Neural cell (in vitro differentiated cells): Measurements from ENCODE around the gene DCAF6. TPM values are rescaled to one million over a fixed set of nuclear protein-coding genes. Genes with fewer than 3 reads are reported as not detected.

Experiments
- H2AFZ ChIP-seq: fragments of 200-600, 300-800 bp; sonication (generic), shearing (Covaris generic); 2 replicates; pipeline ENCODE4 v1.6.0; 2014; ENCODE audit warnings: low read depth, mild to moderate bottlenecking, antibody characterized with exemption, low read length, moderate library complexity
- H3F3A ChIP-seq: fragments of 200-600 bp; shearing (Covaris generic); 2 replicates; pipeline ENCODE4 v1.6.1; 2016; ENCODE audit warnings: mild to moderate bottlenecking, moderate library complexity, mixed read lengths, antibody characterized with exemption, low read length; ENCODE audit not compliant: insufficient read depth, poor library complexity, severe bottlenecking
- H3K27ac ChIP-seq: fragments of 200-600, 300-800 bp; sonication (generic), shearing (Covaris generic); 2 replicates; pipeline ENCODE4 v1.5.1; 2014; ENCODE audit warnings: mild to moderate bottlenecking, low read length, moderate library complexity
- H3K27me3 ChIP-seq: fragments of 300-800, 200-600 bp; sonication (generic), shearing (Covaris generic); 2 replicates; pipeline ENCODE4 v1.6.0; 2014; ENCODE audit warnings: mild to moderate bottlenecking, low read depth, low read length, moderate library complexity; ENCODE audit not compliant: insufficient read depth
- H3K36me3 ChIP-seq: fragments of 300-800, 200-600 bp; sonication (generic), shearing (Covaris generic); 2 replicates; pipeline ENCODE4 v1.5.1; 2014; ENCODE audit warnings: mild to moderate bottlenecking, antibody characterized with exemption, low read length, moderate library complexity; ENCODE audit not compliant: insufficient read depth
- H3K4me2 ChIP-seq: fragments of 300-800, 200-600 bp; sonication (generic), shearing (Covaris generic); 2 replicates; pipeline ENCODE4 v1.6.0; 2014; ENCODE audit warnings: mild to moderate bottlenecking, low read length
- H3K4me3 ChIP-seq: fragments of 300-800, 200-600 bp; sonication (generic), shearing (Covaris generic); 2 replicates; pipeline ENCODE4 v1.5.1; 2014; ENCODE audit warnings: mild to moderate bottlenecking, low read length, moderate library complexity
- H3K79me2 ChIP-seq: fragments of 200-600 bp; shearing (Covaris generic); replicated peaks from 2 replicates; pipeline ENCODE4 v1.6.0; 2014; ENCODE audit warnings: mild to moderate bottlenecking, low read length, moderate library complexity; ENCODE audit not compliant: insufficient read depth
- H3K9ac ChIP-seq: fragments of 300-800, 200-600 bp; sonication (generic), shearing (Covaris generic); 2 replicates; pipeline ENCODE4 v1.6.1; 2016; ENCODE audit warnings: mild to moderate bottlenecking, low read length, mixed read lengths
- H3K9me2 ChIP-seq: fragments of 200-600 bp; shearing (Covaris generic); 2 replicates; pipeline ENCODE4 v1.6.1; 2016; ENCODE audit warnings: mild to moderate bottlenecking, low read length, mixed read lengths; ENCODE audit not compliant: insufficient read depth
- H3K9me3 ChIP-seq: fragments of 200-600, 300-800 bp; sonication (generic), shearing (Covaris generic); 2 replicates; pipeline ENCODE4 v1.6.1; 2016; ENCODE audit warnings: mild to moderate bottlenecking, mixed run types, low read length, moderate library complexity, mixed read lengths
- H4K20me1 ChIP-seq: fragments of 200-600 bp; shearing (Covaris generic); 2 replicates; pipeline ENCODE4 v1.6.1; 2016; ENCODE audit warnings: mild to moderate bottlenecking, mixed run types; ENCODE audit not compliant: insufficient read depth
- CTCF ChIP-seq: fragments of 450-650 bp; IDR thresholded peaks from 2 replicates; pipeline ENCODE4 v1.5.1; 2014; ENCODE audit warnings: antibody characterized with exemption, mild to moderate bottlenecking, moderate library complexity; ENCODE audit not compliant: poor library complexity, severe bottlenecking
- EP300 ChIP-seq: fragments of 450-650 bp; conservative IDR thresholded peaks from 2 replicates; pipeline ENCODE4 v1.6.1; 2014; ENCODE audit warnings: antibody characterized with exemption, mild to moderate bottlenecking, moderate library complexity; ENCODE audit not compliant: poor library complexity, severe bottlenecking
- EZH2 ChIP-seq: fragments of 200-600, 300-800 bp; shearing (Covaris generic), sonication (generic); IDR thresholded peaks from 2 replicates; pipeline ENCODE4 v1.6.1; 2014; ENCODE audit warnings: antibody characterized with exemption, low read length, borderline replicate concordance, mild to moderate bottlenecking; ENCODE audit not compliant: insufficient read depth, poor library complexity, severe bottlenecking
- MXI1 ChIP-seq: fragments of 450-650 bp; conservative IDR thresholded peaks from 2 replicates; pipeline ENCODE4 v1.6.1; 2014; ENCODE audit warnings: antibody characterized with exemption, mild to moderate bottlenecking; ENCODE audit not compliant: poor library complexity, severe bottlenecking
- POLR2AphosphoS5 ChIP-seq: IDR thresholded peaks from 2 replicates; pipeline ENCODE4 v1.6.1; 2012
- RAD21 ChIP-seq: fragments of 450-650 bp; conservative IDR thresholded peaks from 2 replicates; pipeline ENCODE4 v1.6.1; 2014; ENCODE audit warnings: antibody characterized with exemption, mild to moderate bottlenecking, moderate library complexity
- SMC3 ChIP-seq: fragments of 450-650 bp; conservative IDR thresholded peaks from 2 replicates; pipeline ENCODE4 v1.6.1; 2014; ENCODE audit warnings: antibody characterized with exemption, mild to moderate bottlenecking, moderate library complexity; ENCODE audit not compliant: poor library complexity
- TAF1 ChIP-seq: IDR thresholded peaks from 2 replicates; pipeline ENCODE4 v1.6.1; 2012; ENCODE audit warnings: low read depth
- polyA plus RNA-seq: library from polyadenylated mRNA; depleted of rRNA; stranded (reverse); fragments of >200 nt; gene quantifications from 2 replicates; pipeline ENCODE4 v1.2.3, GENCODE V29; 2014
- TF ChIP-seq, protein P1 (sequence below): IDR thresholded peaks from 2 replicates; pipeline ENCODE4 v1.6.1; 2012; ENCODE audit warnings: borderline replicate concordance

DCAF6 gene
- polyA plus RNA-seq, 1 donor from 2014 or later, result 44.8 TPM

- Histone ChIP-seq H3F3A (no peaks in the 10 kb centered on the region), H3K79me2 (no peaks in the 10 kb centered on the region), H3K27me3 (no peaks in the 10 kb centered on the region), H3K9me3 (no peaks in the 10 kb centered on the region), H3K4me3 (no peak overlapping the region), H3K36me3 (peaks cover 5% of the 10 kb centered on the region), H4K20me1 (no peaks in the 10 kb centered on the region), H3K27ac (no peak overlapping the region), H3K4me2 (no peak overlapping the region), H3K9me2 (no peaks in the 10 kb centered on the region), H3K9ac (no peak overlapping the region), H2AFZ (no peak overlapping the region)
- TF ChIP-seq CTCF, result no peak
- TF ChIP-seq TAF1, result no peak
- TF ChIP-seq SMC3, result no peak
- no peak for TF ChIP-seq EP300
- no peak for TF ChIP-seq MXI1
- no peak for TF ChIP-seq EZH2
- TF ChIP-seq RAD21, result no peak
- TF ChIP-seq, protein P1, sequence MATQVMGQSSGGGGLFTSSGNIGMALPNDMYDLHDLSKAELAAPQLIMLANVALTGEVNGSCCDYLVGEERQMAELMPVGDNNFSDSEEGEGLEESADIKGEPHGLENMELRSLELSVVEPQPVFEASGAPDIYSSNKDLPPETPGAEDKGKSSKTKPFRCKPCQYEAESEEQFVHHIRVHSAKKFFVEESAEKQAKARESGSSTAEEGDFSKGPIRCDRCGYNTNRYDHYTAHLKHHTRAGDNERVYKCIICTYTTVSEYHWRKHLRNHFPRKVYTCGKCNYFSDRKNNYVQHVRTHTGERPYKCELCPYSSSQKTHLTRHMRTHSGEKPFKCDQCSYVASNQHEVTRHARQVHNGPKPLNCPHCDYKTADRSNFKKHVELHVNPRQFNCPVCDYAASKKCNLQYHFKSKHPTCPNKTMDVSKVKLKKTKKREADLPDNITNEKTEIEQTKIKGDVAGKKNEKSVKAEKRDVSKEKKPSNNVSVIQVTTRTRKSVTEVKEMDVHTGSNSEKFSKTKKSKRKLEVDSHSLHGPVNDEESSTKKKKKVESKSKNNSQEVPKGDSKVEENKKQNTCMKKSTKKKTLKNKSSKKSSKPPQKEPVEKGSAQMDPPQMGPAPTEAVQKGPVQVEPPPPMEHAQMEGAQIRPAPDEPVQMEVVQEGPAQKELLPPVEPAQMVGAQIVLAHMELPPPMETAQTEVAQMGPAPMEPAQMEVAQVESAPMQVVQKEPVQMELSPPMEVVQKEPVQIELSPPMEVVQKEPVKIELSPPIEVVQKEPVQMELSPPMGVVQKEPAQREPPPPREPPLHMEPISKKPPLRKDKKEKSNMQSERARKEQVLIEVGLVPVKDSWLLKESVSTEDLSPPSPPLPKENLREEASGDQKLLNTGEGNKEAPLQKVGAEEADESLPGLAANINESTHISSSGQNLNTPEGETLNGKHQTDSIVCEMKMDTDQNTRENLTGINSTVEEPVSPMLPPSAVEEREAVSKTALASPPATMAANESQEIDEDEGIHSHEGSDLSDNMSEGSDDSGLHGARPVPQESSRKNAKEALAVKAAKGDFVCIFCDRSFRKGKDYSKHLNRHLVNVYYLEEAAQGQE, result no peak
- no peak for TF ChIP-seq POLR2AphosphoS5
These were observed 26.7 kb upstream of the DCAF6 start for GRCh38 chr1:167909691-167910180.

GRCh38 chr1:167910530-167910929 is 26.0 kb upstream of the DCAF6 start:
- TF ChIP-seq MXI1, result no peak
- TF ChIP-seq, protein P1, result no peak
- TF ChIP-seq RAD21, result no peak
- TF ChIP-seq SMC3, result no peak
- TF ChIP-seq EZH2, result no peak
- TF ChIP-seq POLR2AphosphoS5, result no peak
- TF ChIP-seq TAF1, result no peak
- no peak for TF ChIP-seq EP300
- no peak for TF ChIP-seq CTCF
- H3K27me3 ChIP-seq, result no peaks in the 10 kb centered on the region
- no peaks in the 10 kb centered on the region for H3F3A ChIP-seq
- H4K20me1 ChIP-seq, result no peaks in the 10 kb centered on the region
- H2AFZ ChIP-seq, result no peak overlapping the region
- no peak overlapping the region for H3K4me2 ChIP-seq
- H3K9me2 ChIP-seq, result no peaks in the 10 kb centered on the region
- H3K27ac ChIP-seq, result no peak overlapping the region
- H3K9me3 ChIP-seq, result no peaks in the 10 kb centered on the region
- H3K36me3 ChIP-seq, result peaks cover 5% of the 10 kb centered on the region
- no peak overlapping the region for H3K4me3 ChIP-seq
- H3K9ac ChIP-seq, result no peak overlapping the region
- no peaks in the 10 kb centered on the region for H3K79me2 ChIP-seq
